ENCODE data around the gene IFT27.

The IFT27 gene, protein sequence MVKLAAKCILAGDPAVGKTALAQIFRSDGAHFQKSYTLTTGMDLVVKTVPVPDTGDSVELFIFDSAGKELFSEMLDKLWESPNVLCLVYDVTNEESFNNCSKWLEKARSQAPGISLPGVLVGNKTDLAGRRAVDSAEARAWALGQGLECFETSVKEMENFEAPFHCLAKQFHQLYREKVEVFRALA

DNA sequence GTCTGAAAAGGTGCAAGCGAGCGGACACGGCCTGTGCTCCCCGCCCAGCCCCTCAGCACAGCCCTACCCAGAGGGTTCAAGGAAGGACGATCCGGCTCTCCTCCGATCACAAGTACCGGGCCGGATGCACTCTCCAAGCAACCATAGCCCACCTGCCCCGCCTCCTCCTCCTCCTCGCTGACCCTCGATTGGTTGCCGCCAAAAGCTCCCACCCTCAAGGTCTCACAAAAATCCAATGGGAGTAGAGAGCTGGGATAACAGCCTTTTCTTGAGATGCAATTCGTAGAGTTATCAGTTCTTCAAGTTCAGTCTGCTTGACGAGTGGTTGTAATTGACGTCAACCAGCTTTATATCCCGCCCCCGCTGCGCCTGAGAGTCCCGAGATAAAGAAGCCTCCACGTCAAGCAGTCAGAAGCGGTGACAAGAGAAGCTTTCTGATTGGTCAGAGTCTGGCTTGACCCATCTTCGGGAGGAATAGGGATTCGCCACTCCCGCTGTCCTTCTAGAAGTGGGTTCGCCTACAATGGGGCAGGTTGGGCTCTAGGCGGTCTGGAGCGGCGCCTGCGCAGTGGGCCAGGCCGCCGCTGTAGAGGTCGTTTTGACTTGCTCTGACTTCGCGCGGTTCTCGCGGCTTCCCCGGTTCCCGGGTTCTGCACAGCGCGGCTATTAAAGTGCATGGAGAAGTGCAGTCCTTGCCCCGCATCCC is at the start of gene IFT27:
Gene IFT27, minus strand, starts transcription at position 156 of the 706 bp plus-strand sequence. CDS start 412 bp downstream, outside the sequence.
- peak; percentile 96 for DNase-seq

DNA sequence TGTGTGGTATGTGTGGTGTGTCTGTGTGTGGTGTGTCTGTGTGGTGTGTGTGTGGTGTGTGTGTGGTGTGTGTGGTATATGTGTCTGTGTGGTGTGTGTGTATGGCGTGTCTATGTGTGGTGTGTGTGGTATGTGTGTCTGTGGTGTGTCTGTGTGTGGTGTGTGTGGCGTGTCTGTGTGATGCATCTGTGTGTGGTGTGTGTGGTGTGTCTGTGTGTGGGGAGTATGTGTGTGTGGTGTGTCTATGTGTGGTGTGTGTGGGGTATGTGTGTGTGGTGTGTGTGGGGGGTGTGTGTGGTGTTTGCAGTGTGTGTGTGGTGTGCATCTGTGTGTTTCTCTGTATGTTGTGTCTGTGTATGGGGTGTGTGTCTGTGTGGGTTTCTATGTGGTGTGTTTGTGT is 48.7 kb upstream of the IFT27 start:
- no peak for DNase-seq

DNA sequence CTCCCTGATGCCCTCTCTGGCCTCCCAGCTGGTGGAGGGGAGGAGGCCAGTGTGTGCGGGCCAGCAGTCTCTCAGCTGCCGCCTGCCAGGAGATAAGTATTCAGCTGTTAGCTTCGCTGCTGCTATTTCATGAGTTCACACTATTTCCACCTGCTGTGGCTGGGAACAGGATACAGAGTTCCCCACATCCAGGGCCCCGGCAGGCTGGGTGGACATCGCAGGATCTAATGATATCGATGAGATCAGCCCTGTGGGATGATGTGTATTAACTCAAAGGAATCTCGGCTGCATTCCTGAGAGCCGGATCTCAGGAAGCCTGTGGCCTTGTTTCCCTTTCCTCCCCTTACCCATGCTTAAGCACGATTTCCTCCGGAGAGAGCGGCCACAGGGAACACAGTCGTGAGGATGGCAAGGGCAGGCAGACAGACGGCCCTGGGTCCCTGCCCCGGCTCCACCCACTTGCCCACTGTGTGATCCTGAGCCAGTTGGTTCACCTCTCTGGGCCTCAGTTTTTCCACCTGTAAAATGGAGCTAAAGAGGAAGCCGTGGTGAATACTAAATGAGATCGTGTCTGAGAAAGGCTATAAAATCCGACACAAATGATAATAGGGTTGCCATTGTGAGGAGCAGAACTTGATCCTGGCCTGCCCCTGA is 47.4 kb upstream of the IFT27 start:
- no peak for DNase-seq

DNA sequence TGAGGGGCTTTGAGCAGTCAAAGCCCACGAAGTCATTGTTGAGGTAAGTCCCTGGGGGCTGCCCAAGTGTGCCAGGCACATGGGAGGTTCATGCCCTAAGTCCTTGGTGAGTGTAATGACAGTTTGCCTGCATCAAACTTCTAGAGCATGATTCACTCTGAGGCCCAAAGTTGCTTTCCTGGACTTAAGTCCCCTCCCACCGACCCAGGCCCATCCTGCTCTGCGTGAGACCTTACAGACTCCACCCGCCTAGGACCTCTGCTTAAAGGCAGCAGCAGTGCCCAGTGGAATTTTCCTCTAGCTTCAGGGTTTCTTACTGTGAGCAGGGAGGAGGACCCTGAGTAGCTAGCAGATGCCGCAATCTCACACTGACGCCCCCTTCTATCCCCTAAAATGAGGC is 46.7 kb upstream of the IFT27 start:
- no peak for DNase-seq

DNA sequence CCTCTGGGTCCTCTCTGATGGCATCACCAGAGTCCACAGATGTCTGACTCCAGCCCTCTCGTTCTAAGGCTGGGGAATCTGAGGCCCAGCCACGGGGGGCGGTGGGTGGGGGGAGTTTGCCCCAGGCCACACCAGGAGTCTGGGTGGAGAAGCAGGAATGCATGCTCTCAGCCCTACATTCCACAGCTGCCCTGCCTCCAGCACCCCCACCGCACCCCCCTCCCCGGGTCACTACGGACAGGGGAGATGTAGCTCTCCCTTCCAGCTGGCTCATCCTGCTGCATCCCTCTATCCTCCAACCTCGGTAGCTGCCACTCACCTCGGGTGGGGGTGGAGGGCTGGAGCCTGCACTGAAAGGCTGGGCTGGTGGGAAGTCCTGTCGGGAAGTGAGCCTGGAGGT is 43.2 kb upstream of the IFT27 start:
- no peak for DNase-seq

DNA sequence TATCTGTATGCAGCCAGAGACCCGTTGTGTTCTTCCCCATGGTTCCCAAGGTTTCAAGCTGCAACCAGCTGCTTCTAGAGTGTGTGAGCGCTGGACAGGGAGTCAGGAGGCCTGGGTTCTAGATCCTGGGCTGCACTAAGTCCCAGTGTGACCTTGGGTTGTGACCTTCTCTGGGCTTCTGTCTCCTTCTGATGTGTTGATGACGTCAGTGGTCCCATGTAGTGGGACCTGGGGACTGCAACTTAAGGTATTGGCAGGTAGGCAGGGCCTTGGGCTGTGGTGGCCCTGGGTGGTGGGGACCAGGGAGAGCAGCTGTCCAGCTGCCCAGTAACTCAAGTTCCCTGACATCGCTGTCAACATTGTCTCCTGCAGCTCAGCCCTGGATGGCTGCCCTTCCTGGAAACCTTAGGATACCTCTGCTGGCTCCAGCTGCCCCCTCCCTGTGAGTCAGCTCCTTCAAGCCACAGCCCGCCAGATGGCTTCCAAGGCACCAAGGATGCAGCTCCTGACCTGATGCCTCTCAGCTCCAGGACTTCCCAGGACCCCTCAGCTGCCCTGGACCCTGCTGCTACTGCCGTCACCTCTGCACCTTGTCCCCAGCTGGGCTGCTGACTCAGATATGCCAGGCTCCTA is 42.2 kb upstream of the IFT27 start:
- DNase-seq = no peak

DNA sequence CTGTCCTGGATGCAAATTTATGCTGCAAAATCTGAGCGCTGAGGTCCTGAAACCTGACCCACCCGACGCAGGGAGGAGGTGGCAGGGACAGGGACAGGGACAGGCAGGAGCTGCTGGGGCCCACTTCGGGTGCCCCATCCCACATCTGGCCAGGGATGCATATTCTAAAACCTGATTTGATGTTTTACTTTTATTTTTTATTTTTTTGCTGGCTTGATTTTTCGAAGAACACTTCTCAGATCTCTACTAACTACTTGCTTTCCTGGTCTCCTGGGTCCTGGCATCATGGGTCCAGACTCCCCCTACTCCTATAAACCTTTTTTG is 41.6 kb upstream of the IFT27 start:
- no peak for DNase-seq

DNA sequence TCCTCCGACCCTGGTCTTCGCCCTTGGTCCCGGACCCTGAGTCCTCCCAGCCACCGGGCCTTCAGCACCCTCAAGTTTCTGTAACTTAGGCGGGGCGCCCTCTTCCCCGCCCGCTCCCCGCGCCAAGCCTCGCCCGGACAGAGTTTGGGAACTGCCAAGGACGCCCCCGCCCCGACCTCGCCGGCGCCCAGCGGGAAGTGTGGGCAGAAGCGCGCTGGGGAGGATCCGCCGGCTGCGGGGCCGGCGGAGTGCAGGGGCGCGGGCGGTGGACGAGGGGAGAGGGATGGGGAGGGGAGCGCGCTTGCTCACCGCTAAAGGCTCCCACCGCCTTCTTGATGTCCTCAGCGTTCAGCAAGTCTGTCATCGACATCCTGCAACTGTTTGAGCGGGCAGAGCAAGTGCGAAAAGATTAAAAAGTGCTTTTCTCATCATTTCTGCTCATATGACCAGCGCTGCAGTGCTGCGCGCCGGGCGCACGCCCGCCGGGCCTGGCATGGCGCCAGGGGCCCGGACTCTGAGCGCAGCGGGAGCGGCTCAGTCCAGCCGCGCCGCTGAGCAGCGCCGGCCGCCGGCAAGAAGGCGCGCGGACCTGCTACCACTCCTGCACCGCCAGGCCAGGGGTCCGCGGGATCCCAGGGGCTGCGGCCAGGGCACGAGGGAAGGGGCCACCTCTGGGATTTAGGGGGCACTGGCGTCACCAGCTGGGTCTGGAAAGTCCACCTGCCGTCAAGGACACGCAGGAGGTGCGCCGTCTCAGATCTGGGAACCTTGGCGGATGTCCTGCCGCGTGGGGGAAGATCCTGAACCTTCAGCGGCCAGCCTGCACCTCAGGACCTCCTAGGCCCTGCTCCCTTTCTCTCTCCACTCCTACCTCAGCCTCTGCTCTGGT is 41.0 kb upstream of the IFT27 start, which contains the start of gene PVALB:
Gene PVALB, minus strand, starts transcription at position 400 of the 889 bp plus-strand sequence. Its CDS starts 30 bp downstream, at position 370.
- no peak for DNase-seq

DNA sequence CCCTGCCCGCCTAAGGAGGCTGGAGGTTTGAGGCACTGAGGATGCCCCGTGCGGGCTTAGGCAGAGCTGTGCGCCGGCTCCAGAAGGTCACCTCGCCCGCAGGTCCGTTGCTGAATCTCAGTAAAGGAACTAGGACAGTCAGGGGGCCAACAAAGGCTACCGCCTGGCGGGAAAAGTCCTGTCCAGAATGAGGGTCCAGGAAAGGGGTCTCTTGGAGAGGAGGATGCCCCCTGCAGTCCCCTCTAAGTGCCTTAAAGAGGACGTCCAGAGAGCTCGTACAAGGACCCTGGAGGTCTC is 40.4 kb upstream of the IFT27 start:
- DNase-seq = no peak

DNA sequence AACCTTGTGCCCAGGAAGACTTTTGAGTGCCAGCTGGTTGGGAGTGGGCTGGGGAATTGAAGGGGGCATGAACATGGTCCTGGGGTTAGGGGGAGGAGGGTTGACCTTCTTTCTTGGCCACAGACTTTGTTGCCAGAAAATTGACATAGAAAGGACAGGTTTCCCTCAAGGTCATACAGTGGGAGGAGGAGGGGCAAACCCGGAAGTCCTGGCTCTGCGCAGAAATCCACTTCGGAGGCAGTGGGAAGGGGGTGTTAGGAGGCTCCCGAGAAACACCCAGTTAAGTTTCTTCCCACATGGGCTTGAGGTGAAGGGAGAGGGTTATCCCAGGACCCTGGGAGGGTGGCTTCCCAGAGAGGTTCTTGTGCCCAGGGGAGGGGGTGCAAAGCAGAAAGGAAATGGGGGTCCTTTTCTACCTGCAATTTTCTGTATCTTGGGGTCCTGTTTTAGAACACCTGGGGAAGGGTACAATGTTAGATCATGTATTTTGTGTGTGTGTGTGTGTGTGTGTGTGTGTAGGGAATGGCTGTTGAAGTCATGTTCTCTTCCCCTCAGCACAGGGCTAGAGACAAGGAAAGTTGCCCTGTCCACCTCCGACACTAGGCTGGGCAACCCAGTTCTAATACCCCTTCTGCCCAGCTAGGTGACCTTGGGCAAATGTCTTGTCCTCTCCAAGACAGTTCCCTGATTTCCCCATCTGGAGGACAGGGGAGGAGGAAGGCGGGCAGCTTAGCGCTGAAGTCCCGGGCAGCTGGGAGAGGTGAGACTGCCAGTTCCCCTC is 39.8 kb upstream of the IFT27 start:
- DNase-seq = no peak

DNA sequence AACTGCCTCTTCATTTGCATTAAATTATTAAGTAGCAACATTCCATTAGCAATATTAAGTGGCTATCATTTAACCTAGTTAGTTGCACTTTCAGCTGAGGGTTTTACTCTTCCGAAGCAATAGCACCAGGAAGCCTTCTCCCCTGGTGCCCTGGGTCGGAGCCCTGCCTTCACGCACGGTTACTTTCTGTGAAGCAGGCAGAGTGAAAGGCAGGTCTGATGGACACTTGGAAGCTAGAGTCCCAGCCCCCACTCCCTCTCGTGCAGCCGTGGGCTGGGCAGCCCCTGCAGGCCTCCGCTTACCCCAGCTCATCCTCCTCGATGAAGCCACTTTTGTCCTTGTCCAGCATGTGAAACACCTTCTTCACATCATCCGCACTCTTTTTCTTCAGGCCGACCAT is 38.9 kb upstream of the IFT27 start:
- no peak for DNase-seq

DNA sequence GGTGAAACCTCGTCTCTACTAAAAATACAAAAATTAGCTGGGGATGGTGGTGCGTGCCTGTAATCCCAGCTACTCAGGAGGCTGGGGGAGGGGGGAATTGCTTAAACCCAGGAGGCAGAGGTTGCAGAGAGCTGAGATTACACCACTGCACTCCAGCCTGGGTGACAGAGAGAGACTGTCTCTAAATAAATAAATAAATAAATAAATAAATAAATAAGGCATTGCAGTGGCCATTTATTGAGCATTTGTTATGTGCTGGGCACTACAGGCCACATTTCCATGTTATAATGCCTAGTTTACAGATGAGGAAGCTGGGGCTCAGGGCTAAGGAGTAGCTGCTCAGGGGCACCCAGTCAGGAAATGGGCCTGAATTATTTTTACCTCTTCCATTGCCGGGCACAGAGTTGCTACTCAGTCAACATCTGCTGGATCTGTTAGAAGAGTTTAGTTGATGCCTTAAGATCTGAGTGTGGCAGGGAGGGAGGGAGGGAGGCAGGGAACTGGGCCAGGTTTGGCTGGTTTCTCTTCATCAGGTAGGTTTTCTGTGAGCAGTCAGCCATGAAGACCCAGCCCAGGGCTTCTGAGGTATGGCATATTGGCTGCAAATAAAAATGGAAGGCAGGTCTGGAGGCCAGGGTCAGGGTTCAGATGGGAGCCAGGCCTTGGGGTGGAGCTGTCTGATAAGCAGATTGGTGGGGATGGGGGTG is 35.3 kb upstream of the IFT27 start:
- DNase-seq = no peak

DNA sequence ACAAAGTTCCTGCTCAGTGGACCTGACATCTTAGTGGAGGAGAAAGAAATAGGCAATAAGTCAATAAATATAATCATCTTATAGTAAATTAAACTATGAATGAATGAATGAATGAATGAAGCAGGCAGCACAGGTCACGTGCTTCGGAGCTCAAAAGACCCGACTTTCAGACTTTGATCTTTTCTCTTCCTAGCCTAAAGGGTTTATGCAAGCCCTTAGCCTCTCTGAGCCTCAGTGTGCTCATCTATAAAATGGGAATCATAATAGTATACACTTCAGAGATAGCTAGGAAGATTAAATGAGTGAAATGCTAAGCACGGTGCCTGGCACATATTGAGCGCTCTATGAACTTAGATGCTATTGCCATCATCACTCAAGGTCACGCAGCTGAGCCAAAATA is 33.4 kb upstream of the IFT27 start:
- no peak for DNase-seq

DNA sequence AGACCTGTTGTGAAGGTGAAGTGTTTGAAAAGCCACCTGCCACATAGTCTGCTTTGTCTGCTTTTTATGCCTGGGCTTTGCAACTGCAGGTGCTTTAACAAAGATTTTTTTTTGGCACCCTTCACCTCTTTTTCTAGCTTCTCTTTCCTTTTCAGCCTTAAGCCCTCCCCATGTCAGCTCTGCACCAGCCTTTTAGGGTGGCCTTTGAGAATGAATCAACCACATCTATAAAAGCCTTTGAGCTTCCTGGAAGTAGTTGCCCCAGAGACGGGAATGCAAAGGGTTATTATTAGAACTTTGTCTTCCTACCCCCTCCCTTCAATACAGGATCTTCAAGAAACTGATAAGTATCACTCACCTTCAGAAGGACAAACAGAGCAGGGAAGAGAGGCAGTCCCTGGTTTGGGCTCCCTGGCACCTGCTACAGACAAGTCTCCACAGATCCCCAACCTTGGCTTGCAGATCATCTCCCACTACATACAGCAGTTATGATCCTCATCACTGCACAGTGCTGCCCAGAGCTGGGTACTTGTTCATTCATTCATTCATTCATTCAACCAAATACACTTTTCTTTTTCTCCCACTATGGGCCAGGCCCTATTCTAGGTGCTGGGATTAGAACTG is 32.9 kb upstream of the IFT27 start:
- no peak for DNase-seq

DNA sequence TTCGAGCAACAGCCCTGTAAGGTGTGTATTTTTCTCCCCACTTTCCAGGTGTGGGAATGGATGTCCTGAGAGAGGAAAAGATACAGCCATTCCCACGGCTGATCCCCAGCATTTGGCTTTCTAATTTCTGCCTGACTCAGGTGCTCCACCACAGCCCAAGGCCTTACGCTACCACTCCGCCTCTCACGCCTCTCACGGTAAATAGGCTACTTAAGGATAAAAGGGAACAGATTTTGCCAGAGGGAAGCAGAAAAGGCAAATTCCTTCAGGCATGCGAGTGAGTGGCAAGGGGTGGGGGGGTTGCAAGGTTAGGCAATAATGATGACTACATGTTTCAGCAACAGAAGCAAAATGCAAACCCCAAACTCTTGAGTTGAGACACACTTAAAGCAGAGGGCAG is 31.7 kb upstream of the IFT27 start:
- no peak for DNase-seq

DNA sequence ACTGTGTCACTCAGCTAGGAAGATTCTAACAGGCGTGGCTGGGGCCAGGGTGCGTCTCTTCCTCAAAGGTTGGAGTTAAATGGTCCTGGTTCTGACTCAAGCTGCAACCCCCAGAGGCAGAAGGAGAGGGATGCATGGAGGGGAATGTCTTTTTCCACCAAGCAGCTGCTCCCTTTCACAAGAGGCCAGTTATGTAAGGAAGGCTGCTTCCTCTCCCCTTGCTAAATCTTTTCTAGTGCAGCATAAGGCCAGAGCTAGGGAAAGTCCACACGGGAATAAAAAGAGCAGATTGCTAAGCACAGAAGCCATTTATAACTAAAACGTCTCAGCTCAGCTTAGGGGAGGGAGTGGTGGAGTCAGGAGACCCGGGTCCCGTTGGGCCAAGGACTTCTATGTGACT is 30.9 kb upstream of the IFT27 start:
- DNase-seq = no peak

DNA sequence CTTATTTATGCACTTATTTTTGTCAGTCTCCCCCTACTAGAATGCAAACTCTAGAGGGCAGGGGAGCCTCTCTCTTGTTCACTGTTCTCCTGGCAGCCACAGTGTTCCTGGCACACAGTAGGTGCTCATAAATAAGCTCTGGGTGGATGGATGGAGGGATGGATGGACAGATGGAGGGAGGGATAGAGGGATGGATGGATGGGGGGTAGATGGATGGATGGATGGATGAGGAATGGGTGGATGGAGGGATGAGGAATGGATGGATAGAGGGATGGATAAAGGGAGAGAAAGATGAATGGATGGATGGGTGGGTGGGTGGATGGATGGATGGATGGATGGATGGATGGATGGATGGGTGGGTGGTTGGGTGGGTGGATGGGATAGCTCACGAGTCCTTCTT is 27.4 kb upstream of the IFT27 start:
- DNase-seq = no peak

DNA sequence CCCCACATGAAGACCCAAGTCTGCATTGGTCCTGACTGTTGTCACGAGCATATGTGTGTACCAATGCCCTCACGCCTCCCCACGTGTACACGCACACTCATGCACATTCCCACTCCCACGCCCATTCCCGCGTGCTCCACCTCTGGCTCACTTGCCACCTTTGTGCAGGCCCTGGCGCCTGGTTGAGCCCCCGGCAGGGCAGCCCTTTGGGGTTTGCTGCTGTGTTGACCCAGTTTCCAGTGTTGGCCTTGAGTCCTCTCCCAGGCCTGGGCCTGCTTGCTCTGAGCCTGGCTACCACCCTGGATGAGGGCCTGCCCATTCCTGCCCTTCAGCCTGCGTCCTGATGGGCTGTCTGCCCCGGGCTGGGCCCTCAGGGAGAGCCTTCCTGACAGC is 22.8 kb upstream of the IFT27 start:
- DNase-seq = no peak

DNA sequence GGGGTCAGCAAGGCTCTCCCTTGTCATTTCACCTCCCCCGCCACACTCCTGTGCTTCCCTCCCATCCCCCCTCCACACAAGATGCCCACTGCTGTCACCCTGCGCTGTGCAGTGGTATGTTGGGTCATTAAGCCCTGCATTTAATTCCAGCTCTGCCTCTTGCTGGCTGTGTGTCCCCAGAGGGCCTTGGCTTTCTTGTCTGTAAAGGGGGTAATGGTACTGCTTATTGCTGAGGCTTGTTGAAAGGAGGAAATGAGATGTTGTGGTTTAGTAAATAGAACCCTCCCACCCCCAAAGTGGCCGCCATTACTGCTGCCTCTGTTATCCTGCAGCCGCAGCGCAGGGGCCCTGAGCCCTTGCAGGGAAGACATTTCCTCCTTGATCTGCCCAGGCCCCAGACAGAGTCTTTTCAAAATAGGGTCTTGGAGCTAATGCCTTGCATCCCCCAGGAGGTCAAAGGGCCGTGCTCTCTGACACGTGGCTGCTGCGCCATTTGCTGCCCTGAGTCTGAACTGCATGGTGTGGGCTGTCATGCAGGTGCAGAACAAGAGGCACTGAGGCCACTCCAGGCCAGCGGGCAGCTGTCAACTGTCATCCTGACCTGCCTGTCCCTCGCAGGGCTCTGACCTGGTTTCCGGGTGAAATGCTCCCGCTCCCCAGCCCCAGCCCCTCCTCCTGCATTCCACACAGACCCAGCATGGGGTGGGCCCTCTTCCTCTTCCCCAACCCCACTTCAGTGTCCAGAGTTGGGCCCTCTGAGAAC is 22.2 kb upstream of the IFT27 start:
- no peak for DNase-seq

DNA sequence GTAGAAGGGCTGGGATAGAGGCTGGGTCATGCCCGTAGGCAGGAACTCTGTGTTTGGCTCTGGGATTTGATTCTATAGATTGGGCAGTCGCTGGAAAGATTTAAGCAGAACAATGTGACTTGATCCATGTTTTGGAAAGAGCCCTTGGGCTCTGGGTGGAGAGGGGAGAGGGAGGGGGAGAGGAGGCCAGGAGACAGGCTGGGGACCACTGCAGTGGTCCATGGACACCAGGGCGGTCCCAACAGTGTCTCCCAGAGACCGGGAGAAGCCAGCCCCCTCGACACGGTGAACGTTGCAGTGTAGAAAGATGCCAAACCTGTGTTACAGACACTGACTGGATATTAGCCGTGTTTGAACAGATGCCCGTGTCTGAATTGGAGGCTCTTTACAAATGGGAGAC is 21.5 kb upstream of the IFT27 start:
- DNase-seq = no peak
